NCI-H510A treated with DMSO at 0.1 percent for 48 hours (cell line): ENCODE results near the gene PTPN1.
"Not testable (repeated sequence)": the region's sequence is repeated elsewhere in the genome, so short reads cannot be mapped to it uniquely, and the experiment has no call there.

Experiments used
- DNase-seq: peaks from one replicate; lab custom pipeline; 2025; lab: John Stamatoyannopoulos, UW

The PTPN1 gene

DNA sequence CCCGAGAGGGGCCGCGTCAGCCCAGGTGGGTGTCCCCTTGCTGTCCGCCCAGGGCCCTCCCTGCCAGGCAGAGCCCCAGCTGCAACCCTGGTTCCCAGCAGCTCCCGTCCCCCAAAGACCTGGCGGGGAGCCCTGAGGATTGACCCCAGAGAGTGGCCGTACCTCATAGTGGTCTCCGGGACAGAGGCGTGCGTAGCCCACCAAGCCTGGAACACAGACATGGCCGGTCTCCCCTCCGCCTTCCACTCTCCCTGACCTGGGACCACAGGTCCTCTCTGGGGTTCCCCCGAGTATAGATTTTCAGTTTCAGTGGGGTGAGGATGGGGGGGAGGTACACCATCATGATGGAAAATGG is 98.5 kb downstream of the PTPN1 start:
- no peak for DNase-seq

- DNase-seq, result no peak
Measured at GRCh38 chr20:50609438-50609989, 99.3 kb downstream of the PTPN1 start.

DNA sequence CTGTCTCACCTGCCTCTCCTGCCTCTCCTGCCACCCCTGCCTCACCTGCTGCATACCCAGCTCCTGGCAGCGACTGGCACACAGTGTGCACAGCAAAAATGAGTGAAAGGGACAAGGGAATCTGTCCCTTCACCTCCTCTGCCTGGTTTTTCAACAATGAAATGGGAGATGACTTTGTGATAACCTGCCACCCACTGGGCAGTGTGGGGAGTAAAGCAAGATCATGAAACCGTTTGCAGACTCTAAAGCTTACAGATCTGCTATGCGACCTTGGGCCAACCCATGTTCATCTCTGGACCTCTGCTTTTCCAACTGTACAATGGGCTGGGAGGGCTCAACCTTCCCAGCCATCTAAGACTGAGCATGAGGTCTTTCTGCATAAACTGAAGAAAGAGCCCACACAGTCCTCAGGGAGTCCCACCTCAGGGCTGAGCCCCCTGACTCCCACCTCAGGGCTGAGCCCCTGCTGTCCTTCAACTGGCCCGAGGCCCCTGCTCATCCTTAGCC is 100.1 kb downstream of the PTPN1 start:
- no peak for DNase-seq

GRCh38 chr20:50611128-50611810 is 101.1 kb downstream of the PTPN1 start:
- DNase-seq, result no peak

DNA sequence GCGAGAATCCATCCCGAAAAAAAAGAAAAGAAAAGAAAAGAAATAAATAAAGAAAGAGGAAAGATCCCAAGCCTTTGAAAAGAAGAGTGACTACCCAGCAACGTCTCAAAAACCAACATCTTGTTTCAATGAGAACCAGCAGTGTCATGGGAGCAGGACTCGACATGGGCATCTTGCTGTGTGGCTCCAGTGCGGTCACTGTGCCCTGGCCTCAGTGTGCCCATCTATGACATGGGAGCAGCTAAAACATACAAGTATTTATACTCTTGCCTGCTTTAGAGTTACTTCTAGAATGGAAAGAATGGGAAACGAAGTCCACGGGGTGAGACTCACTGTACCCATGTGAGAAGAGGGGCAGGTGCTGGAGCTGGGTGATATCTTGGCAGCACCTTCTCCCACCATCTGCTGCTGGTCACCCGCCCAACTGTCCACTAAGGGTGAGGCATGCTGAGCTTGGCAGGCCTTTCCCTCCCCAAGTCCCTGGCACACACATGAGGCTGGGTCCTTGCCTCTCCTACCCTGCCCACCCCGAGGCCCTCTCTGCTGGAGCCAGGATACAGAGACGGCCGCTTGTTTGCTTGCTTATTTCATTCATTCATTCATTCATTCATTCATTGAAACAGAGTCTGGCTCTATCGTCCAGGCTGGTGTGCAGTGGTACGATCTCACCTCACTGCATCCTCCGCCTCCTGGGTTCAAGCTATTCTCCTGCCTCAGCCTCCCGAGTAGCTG is 103.4 kb downstream of the PTPN1 start:
- DNase-seq, result no peak

- DNase-seq, result no peak
Measured at GRCh38 chr20:50615407-50615806, 105.2 kb downstream of the PTPN1 start.

DNA sequence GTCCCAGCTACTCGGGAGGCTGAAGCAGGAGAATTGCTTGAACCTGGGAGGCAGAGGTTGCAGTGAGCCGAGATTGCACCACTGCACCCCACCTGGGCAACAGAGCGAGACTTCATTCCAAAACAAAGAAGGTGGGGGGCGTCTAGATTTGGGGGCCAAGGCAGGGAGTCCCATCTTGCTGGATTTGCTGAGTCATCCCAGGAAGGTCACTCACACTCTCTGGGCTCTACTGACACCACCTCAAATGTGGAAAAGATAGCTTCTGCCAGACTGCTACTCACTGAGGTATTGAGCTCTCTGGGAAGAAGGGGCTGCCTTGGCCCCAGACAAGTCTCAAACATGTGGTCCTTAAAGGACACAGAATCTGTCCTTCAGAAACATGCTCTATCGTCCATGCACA is 106.8 kb downstream of the PTPN1 start:
- DNase-seq, result no peak

- DNase-seq, result no peak
Measured at GRCh38 chr20:50618537-50618936, 108.4 kb downstream of the PTPN1 start.

DNA sequence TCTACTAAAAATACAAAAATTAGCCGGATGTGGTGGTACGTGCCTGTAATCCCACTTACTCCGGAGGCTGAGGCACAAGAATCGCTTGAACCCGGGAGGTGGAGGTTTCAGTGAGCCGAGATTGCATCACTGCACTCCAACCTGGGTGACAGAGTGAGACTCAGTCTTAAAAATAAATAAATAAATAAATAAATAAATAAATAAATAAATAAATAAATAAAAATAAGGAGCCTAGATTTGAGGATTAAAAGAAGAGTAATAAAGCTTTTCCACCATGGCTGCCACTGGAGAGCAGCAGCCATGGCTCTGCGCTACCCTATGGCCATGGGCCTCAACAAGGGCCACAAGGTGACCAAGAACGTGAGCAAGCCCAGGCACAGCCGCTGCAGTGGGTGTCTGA is 110.3 kb downstream of the PTPN1 start:
- DNase-seq, result not testable (repeated sequence)

DNA sequence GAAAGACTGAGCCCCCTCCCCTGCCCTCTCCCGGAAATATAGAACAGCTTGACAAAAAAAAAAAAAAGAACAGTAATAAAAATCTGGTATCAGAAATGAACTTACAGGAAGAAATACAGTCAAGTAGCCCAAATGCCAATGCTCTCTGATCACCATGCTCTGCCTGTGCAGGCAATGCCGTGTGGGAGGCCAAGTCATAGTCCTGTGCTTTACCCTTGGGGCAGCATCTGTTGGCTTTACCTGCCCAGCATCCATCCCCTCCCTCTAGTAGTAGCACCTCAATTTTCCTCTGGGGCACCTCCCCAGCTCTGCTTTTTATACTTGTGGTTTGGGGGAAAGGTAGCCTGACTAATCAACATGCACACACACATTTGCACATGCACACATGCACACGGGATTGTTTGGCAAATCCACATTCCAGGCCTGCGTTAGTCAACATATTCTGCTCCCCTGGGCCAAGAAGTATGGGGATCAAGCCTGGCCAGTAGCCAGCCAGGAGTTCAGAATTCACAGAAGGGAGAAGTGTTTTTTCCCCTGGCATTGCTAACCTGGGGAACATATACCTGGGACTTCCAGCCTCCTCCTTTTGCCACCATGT is 111.0 kb downstream of the PTPN1 start:
- no peak for DNase-seq

DNA sequence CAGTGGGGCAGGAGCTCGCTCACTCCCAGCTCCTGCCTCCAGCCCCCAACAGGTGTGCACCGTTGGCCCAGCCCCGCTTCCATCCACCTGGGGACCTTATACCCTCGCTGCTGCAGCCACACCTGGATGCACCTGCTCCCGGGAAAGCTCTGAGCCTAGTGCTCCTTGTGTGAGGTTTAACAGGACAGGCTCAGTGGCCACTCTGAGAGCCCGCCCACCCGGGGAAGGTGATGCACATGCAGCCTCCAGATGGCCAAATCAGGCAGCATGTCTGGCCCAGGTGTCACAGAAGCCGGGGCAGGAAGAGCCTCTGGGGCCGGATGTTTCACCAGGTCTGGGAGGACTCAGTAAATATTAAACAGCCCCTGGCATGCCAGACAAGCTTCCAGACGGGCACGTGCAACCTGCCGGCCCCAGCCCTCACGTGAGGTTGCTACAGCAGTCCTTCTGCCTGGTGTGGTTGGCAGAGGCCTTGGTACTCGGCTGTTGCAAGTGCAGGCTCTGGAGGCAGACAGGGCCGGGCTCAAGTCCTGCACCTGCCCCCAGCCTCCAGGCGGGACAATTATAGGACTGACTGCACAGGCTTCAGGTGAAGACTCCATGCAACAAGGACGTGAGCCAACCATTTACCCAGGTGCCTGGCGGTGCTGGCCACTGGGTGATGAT is 114.3 kb downstream of the PTPN1 start:
- DNase-seq, result peak; percentile 98

GRCh38 chr20:50625986-50626677 is 115.9 kb downstream of the PTPN1 start:
- peak; percentile 95 for DNase-seq

DNA sequence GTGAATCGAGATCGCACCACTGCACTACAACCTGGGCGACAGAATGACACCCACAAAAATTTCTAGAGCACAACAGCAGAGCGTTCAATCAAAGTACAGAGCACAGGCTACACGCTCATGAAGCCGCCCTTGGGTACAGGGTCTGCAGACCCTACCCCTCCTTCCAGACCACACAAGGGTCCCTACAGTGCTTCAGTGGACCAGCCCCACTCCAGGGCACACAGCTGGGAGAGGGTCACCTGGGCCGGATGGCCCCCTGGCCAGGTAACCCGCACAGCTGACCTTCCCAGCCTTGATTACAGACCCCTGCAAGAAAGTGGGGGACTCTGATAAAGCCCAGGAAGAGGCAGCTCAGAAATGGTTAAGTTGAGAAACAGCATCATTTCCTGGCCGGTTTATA is 117.6 kb downstream of the PTPN1 start:
- no peak for DNase-seq

DNA sequence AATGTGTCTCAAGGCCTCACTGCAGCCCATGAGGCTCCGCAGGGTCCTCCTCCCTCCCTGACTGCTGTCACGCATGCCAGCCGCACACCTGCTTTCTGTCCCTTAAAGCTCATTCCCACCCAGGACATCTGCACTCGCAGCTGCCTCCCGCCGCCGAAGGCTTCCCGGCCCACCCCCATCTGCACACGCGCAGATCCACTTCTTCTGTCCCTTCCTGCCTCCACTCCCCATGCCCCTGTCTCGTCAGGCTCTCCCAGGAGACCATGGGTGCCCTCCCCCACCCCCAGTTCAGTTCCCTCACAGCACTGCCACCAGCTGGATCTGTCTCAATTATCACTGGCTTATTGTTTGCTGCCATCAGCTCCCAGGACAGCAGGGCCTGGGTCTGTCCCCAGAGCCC is 118.1 kb downstream of the PTPN1 start:
- DNase-seq, result peak; percentile 35

DNA sequence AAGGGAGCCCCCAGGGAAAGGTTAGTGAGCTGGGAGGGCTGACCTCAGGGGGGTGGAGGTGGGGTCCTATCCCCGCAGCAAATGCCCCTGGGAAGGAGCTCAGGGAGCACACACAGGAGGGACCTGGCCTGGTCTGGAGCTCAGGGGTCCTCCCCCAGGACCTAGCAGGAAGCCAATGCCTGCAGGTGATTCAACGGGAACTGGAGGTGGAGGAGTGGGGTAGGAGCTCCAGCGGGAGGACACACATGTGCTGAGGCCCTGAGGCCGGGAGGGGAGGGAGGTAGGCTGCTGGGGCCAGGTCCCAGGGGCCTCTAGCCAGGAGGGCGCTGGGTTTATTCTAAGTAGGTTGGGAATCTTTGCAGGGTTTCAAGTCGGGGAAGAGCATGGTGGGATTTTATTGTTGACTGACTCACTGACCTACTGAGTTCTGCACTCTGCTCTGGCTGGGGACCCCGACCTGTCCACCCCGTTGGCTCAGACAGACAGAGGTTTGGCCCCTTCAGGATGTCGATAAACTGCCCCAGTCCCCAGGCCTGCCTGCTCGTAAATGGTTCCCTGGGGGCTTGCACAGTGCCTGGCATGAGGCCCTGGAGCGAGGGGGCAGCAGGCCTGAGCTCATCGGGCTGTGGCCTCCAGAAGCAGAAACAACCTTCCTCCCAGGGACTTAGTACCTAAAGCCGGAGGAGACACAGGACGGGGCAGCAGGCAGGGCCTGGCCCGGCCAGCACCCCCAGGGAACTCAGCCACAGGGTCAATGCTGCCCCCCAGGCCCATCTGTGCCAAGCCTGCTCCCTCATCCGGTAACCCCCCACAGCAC is 118.9 kb downstream of the PTPN1 start:
- DNase-seq, result peak; percentile 8

DNA sequence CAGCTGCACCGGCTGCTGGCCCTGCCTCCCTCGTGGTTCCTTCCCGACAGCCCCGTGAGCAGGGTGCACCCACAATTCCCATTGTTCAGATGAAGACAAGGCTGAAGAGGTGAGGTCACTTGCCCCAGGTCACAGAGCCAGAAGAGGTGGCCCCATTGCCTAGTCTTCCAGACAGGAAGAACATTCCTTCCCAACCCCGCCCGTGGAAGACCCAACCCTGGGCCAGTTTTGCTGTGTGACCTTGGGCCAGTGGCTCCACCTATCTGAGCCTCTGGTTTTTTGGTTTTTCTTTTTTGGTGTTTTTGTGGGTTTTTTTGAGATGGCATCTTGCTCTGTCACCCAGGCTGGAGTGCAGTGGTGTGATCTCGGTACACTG is 119.5 kb downstream of the PTPN1 start:
- DNase-seq, result no peak

- no peak for DNase-seq
Measured at GRCh38 chr20:50630578-50631263, 120.5 kb downstream of the PTPN1 start.

GRCh38 chr20:50632236-50632635 is 122.1 kb downstream of the PTPN1 start:
- no peak for DNase-seq

DNA sequence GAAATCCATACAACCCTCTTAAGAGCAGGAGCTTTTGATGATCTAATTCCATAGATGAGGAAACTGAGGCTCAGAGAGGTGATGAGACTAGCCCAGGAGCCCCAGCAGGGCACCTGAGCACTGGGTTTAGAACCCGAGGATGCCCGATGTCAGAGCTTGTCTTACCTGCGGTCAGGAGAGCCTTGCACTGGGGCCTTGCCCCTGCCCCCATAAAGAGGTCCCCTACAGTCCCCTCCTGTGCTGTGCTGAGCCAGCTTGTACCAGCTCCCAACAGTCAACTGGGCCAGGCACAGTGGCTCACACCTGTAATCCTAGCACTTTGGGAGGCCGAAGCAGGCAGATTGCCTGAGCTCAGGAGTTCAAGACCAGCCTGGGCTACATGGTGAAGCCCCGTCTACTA is 122.5 kb downstream of the PTPN1 start:
- DNase-seq, result no peak

DNA sequence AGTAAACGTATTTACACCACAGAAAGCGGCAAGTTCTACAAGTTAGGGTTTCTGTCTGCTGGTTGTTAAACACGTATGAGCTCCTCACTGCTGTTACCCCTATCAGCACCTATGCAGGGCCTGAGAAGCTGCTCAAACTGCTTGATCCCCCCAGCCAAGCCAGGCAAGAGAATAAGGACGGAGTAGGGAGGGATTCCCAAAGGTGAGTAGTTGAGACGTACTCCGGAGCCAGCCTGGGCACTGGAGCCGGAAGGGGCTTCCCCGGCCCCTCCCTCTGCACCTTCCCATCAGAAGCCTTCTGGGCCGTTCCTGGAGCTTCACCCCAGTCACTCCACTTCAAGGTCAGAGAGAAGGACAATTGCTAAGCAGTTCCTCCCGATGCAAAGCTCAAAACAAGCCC is 123.2 kb downstream of the PTPN1 start:
- no peak for DNase-seq
